Measurements from ENCODE around the gene NFIA.

Gene NFIA

DNA sequence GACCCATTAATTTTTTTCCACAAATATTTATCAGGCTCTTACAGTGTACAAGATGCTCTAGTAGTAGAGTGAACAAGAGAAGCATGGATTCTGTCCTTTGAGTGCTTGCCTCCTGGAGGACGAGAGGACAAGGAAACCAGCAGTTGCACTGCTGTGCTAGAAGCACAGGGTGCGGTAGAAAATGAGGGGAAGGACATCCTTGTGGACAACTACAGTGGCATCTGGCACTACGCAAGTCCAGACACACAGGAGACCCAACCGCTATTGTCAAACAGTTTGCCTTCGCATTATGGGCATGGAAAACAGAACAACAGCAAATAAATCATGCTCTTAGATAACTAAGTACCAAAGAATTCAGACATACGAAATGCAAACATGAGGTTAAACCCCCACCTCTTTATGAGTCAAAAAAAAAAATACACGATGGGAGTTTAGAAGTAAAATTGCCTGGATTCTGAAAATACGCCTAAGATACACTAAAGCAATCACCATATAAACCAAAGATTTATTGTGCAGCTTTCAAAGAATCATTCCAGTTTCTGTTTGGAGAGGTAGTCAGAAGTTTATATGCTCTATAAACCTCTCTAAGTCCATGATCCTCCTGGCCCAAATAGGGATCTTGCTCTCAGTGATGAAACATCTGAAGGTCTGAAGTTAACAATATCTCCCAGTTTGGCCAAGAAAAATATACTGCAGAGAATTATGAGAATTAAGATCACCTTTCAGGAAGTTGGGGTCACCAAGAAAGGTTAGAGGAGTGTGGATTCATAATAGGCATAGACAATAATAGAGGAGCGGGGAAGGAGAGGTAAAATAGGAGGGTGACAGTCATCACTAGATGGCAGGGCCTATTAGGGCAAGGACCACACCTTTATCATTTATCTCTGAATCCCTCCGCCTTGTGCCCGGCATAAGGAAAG lies 307.8 kb downstream of the NFIA start:
- Mint-ChIP-seq H3K27ac (no peak overlapping the region), H3K36me3 (ENCODE audit: insufficient read depth) (peaks cover 3% of the 10 kb centered on the region), H3K4me3 (no peak overlapping the region), H3K9me3 (no peaks in the 10 kb centered on the region), H3K27me3 (no peaks in the 10 kb centered on the region), H3K4me1 (ENCODE audit: low read depth in 2 of 2) (peaks cover 9 to 13% of the 10 kb centered on the region in 2 donors)
- no peak for DNase-seq
- ATAC-seq (replicated peaks) = no peak

DNA sequence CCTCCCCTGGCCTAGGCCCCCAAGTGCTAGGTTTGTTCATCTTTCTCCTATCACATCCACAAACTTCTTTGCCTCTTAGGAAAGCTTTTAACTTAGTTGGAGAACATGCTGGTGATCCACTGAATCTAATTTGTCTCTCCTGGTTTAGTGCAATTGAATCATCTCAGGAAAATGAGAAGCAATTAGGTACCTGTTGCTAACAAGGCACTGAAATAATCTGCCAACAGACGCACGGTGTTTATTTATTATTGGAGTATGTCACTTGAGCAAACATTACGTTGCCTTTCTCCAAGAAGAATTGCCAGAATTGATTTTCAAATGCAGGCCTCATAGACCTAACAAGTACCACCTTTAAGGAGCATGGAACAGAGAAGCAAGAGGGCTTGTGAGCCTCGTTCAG lies 309.4 kb downstream of the NFIA start:
- peaks cover 3% of the 10 kb centered on the region for H3K36me3 Mint-ChIP-seq (ENCODE audit: insufficient read depth)
- H3K4me3 Mint-ChIP-seq = no peak overlapping the region
- H3K9me3 Mint-ChIP-seq = no peaks in the 10 kb centered on the region
- no peaks in the 10 kb centered on the region for H3K27me3 Mint-ChIP-seq
- ATAC-seq (replicated peaks) (no peak), DNase-seq (no peak)
- peaks cover 9 to 13% of the 10 kb centered on the region in 2 donors for H3K4me1 Mint-ChIP-seq (ENCODE audit: low read depth in 2 of 2)
- H3K27ac Mint-ChIP-seq = no peak overlapping the region

DNA sequence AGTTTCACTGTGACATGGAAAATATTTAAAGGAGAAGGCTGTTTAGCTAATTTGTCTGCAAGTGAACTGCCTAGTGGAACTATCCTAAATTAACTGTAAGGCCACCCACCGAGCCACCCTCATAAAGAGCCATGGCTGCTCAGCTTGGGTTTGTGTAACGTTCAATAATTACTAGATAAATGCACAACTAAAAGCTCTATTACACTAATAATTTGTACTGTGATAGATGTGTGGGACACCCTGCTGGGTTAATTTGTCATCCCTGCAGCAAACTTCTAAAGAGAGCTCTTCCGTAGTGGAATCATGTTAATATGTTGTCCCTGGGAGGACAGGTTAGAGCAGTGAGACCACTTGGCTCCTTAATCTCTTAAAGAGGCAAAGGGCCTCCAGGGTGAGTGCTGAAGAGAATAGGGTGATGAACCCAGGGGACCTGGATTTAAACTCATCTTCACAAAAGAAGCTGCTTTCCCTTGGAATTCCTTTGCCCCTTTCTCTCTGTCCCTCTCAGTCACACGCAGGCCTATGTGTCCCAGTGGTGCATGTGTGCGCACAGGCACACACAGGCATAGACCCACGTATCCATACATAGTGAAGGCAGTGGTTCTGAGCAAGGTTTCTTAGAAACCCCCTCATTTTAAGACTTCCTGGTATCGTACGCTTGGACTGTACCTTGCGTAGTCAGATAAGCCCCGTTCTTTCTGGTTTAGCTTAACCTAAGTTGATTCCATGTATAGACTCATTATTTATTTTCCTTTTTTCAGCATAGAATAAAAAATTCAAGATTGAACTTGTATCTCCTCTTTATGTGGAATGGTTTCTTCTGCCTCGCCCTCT lies 310.3 kb downstream of the NFIA start:
- Mint-ChIP-seq H3K4me1 (ENCODE audit: low read depth in 2 of 2) (peaks cover 2 to 4% of the 10 kb centered on the region in 2 donors), H3K27me3 (no peaks in the 10 kb centered on the region), H3K9me3 (no peaks in the 10 kb centered on the region), H3K27ac (no peak overlapping the region), H3K36me3 (ENCODE audit: insufficient read depth) (peaks cover 3% of the 10 kb centered on the region), H3K4me3 (no peak overlapping the region)
- ATAC-seq (replicated peaks) (no peak), DNase-seq (no peak)

DNA sequence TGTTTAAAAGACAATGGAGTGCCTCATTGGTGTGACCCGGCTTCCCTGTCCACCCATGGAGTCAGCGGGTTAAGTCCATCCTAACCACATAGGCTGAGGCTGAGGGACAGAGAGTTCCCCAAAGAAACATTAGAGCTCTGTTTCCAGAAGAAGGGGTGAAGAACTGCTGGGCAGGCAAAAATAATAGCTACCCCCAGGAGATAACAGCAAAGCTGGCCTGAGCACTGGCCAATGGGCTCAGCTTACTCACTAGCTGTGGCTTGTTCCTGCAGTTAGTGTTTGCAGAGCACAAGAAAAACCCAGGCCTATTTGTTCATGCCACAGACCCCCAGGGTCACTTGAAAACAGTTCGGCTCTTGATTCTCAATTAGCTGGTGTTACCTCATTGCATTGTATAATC lies 311.2 kb downstream of the NFIA start:
- H3K4me3 Mint-ChIP-seq = no peak overlapping the region
- H3K36me3 Mint-ChIP-seq (ENCODE audit: insufficient read depth) = peaks cover 3% of the 10 kb centered on the region
- no peaks in the 10 kb centered on the region for H3K27me3 Mint-ChIP-seq
- H3K4me1 Mint-ChIP-seq (ENCODE audit: low read depth in 2 of 2) = no peaks in the 10 kb centered on the region
- H3K27ac Mint-ChIP-seq = no peak overlapping the region
- H3K9me3 Mint-ChIP-seq = no peaks in the 10 kb centered on the region
- no peak for DNase-seq
- no peak for ATAC-seq (replicated peaks)

DNA sequence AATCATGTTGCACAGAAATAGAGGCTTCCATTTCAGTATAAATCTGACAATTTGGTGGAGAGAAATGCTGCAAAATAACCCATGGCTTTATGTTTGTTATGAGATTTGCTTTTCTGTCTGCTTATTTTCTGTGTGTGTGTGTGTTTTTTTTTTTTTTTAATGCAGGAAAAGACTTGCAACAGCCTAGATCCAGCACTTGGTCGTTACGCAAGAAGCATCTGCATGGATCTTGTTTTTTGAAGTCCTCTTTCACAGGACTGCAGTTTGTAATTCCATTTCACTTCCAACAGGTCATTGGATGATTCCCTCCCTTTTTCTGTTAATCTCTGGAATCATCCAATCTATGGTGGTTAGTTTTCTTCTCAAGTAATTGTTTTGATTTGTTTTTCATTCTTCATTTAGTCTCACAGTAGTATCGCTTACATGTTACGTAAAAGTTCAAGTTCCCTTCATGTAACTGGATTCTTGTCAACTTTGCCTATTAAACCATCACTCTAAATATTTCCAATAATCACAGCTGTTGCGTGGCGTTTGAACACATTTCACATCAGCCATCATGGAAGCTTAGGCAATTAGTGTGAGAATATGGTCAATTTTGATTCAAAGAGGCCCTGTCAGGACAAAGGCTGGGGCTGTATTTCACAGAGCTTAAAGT lies 312.9 kb downstream of the NFIA start:
- peaks cover 3% of the 10 kb centered on the region for H3K36me3 Mint-ChIP-seq (ENCODE audit: insufficient read depth)
- H3K27me3 Mint-ChIP-seq = no peaks in the 10 kb centered on the region
- H3K9me3 Mint-ChIP-seq = no peaks in the 10 kb centered on the region
- ATAC-seq (replicated peaks) (no peak), DNase-seq (no peak)
- H3K27ac Mint-ChIP-seq = no peak overlapping the region
- H3K4me3 Mint-ChIP-seq = no peak overlapping the region
- H3K4me1 Mint-ChIP-seq (ENCODE audit: low read depth in 2 of 2) = no peaks in the 10 kb centered on the region

DNA sequence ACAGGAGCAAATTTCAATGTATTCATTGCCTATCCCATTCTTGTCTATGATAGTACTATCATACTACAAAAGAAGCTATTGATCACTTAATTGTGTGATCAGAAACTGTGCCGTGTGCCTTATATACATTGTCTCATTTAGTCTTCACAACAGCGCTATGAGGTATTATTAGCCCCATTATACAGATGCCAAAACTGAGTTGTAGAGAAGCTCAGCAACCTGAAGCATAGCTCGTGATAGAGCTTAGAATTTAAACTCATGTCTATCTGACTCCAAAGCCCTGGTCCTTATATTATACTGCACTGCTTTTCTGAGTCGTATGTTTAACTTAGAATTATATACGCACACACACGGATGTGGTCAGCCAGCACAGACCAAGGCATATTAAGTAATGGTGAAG lies 315.1 kb downstream of the NFIA start:
- H3K36me3 Mint-ChIP-seq (ENCODE audit: insufficient read depth) = no peaks in the 10 kb centered on the region
- H3K27ac Mint-ChIP-seq = no peak overlapping the region
- H3K27me3 Mint-ChIP-seq = no peaks in the 10 kb centered on the region
- H3K4me3 Mint-ChIP-seq = no peak overlapping the region
- DNase-seq (no peak), ATAC-seq (replicated peaks) (no peak)
- no peaks in the 10 kb centered on the region for H3K9me3 Mint-ChIP-seq
- no peaks in the 10 kb centered on the region for H3K4me1 Mint-ChIP-seq (ENCODE audit: low read depth in 2 of 2)

DNA sequence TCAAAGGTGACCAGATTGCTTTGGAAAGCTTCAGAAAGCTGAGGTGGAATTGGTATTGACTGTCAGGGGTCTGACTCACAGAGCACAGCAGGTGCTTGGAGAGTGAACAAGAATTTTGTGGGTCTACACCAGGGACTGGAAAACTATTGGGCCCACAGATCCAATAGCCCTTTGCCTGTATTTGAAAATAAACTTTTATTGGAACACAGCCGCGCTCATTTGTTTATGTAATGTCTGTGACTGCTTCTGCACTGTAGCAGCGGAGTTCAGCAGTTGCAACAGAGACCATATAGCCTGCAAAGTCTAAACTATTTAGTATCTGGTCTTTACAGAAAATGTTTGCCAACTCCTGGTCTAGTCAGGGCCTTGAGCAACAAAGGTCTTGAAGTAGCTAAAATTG lies 315.6 kb downstream of the NFIA start:
- H3K36me3 Mint-ChIP-seq (ENCODE audit: insufficient read depth) = no peaks in the 10 kb centered on the region
- H3K27ac Mint-ChIP-seq = no peak overlapping the region
- no peaks in the 10 kb centered on the region for H3K9me3 Mint-ChIP-seq
- H3K4me1 Mint-ChIP-seq (ENCODE audit: low read depth in 2 of 2) = no peaks in the 10 kb centered on the region
- DNase-seq = no peak
- H3K4me3 Mint-ChIP-seq = no peak overlapping the region
- ATAC-seq (replicated peaks) = no peak
- no peaks in the 10 kb centered on the region for H3K27me3 Mint-ChIP-seq

DNA sequence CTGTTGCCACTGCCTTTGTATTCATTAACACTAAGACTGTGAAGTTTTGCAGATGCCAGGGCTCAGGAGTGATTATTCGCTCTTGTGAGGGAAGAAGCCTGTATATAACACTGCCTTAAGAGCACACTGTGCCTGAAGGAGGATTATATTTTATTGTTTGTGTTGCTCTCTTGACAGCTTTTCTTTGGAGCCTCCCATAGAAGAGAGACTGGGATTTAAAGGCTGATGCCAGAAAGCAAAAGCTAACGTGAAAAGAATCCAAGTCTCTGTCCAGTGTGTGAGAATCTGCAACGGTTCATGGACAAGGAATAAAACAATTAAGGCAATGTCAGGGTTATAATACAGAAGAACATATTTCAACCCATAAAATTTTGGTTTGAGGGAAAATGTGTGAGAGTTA lies 316.8 kb downstream of the NFIA start:
- no peak overlapping the region for H3K27ac Mint-ChIP-seq
- H3K4me1 Mint-ChIP-seq (ENCODE audit: low read depth in 2 of 2) = no peaks in the 10 kb centered on the region
- H3K4me3 Mint-ChIP-seq = no peak overlapping the region
- no peaks in the 10 kb centered on the region for H3K9me3 Mint-ChIP-seq
- H3K36me3 Mint-ChIP-seq (ENCODE audit: insufficient read depth) = no peaks in the 10 kb centered on the region
- ATAC-seq (replicated peaks) (no peak), DNase-seq (no peak)
- H3K27me3 Mint-ChIP-seq = no peaks in the 10 kb centered on the region

DNA sequence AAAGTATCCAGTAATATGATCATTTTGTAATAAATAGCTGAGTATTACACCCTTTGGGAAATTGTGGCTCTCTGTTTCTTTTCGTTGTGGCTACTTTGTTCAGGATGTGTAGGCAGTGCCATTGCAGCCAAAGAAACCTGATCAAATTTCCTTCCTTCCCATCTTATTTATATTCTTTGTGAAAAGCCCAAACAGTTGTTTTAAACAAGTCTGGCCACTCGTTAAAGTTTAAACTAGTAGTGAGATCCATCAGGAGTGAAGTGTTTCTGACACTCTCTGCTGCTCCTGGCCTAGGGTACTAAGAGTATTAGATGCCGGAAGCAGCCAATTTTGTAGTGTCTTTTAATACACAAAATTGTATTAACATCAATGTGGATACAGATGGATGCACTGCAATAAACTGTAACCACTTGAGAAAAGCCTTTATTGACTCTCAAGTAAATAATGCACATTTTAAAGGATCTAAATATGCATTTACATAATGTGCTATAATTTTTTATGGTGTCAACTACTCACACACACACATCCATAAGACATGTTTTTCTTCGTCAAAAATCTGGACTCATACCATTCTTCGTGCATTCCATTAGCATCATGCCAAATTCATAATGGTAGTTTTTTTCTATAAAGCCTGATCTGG lies 317.9 kb downstream of the NFIA start:
- no peak overlapping the region for H3K4me3 Mint-ChIP-seq
- no peaks in the 10 kb centered on the region for H3K27me3 Mint-ChIP-seq
- H3K9me3 Mint-ChIP-seq = no peaks in the 10 kb centered on the region
- no peak overlapping the region for H3K27ac Mint-ChIP-seq
- no peaks in the 10 kb centered on the region for H3K36me3 Mint-ChIP-seq (ENCODE audit: insufficient read depth)
- DNase-seq = no peak
- H3K4me1 Mint-ChIP-seq (ENCODE audit: low read depth in 2 of 2) = no peaks in the 10 kb centered on the region
- no peak for ATAC-seq (replicated peaks)

DNA sequence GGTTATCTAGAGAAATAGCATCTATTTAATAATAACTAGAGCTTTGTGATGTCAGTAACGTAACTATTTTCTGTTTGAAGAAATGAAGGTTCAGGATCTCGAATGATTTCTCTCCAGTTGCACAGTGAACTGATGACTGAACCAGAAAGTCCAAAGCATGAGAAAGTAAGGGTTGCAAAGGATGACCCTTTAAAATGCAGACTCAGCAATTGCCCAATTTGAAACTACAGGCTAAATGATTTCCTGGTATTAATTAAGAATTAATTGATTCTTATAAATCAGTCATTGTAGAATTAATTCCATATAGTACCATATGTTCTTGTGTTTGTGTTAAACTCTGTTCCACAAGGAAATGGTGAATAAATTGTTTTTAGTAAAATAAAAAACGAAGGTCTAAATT lies 318.6 kb downstream of the NFIA start:
- Mint-ChIP-seq H3K36me3 (ENCODE audit: insufficient read depth) (no peaks in the 10 kb centered on the region), H3K4me3 (no peak overlapping the region), H3K4me1 (ENCODE audit: low read depth in 2 of 2) (no peaks in the 10 kb centered on the region), H3K27ac (no peak overlapping the region), H3K9me3 (no peaks in the 10 kb centered on the region), H3K27me3 (no peaks in the 10 kb centered on the region)
- no peak for DNase-seq
- no peak for ATAC-seq (replicated peaks)

DNA sequence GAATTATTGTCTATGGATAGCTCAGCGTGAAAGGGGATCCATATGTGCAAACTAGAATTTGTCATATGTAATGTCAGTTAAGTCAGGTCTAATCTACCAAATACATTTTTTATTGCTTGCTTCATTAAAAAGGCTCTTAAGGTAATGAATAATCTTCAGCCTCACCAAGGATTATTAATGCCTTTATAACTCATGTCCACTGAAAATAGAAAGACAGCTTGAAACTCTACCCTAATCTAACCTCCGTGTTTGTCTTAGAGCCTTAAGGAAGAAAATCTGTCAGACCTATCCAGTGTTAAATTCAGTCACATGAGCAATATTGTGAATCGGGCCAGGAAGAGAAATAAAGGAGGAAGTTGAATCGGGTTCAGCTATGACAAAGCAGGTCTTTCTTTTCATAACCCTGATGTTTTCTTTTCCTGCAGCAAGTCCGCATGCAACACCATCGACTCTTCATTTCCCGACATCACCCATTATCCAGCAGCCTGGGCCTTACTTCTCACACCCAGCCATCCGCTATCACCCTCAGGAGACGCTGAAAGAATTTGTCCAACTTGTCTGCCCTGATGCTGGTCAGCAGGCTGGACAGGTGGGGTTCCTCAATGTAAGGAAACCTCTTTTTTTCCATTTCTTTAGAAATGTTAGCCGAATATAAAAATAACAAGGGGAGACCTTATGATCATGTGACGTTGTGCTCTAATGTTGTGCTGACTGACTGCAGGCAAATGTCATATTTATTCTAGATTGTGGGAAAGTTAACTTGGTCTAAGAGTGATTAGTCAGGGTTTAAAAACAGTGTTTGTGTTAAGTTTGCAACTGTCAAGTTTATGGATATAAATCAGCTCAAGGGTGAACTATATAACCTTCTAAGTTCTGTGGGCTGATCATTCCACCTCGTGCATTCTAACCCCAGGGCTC lies 321.6 kb downstream of the NFIA start:
- no peak overlapping the region for H3K27ac Mint-ChIP-seq
- no peak overlapping the region for H3K4me3 Mint-ChIP-seq
- no peaks in the 10 kb centered on the region for H3K27me3 Mint-ChIP-seq
- H3K9me3 Mint-ChIP-seq = no peaks in the 10 kb centered on the region
- H3K36me3 Mint-ChIP-seq (ENCODE audit: insufficient read depth) = no peaks in the 10 kb centered on the region
- DNase-seq (no peak), ATAC-seq (replicated peaks) (no peak)
- no peaks in the 10 kb centered on the region for H3K4me1 Mint-ChIP-seq (ENCODE audit: low read depth in 2 of 2)

DNA sequence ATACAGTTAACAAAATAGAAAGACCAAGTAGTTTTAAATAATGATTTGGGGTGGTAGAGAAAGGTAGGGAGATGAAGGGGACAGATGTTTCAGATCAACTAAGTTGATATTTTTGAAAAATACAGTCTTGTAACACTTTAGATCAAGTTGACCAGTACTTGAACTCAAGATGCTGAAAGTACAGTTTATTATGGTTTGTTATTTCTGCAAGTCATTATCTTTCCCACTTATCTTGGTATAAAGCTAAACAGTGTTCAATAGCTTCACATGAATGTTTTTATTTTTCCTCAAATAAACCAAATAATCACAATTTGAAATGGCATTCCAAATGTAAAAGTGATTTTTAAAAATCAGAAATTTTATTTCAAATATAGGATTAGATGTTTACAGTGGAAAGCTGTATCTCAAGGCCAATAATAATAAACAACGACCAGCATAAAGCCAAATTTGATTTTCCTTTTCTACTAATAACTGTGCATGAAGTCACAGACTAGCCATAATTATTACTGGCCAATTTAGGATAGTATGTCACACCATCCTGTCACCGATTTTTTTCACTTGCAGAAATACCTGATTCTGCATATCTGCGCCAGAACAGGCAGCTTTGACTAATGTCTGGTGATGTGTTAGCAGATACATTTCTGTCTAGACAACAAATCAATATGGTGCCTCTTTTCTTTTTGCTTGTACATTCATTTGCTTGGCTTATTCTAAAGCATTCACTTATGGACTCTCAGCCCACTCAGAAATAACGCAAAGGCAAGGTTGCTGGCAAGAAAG lies 322.4 kb downstream of the NFIA start:
- H3K4me3 Mint-ChIP-seq = no peak overlapping the region
- ATAC-seq (replicated peaks) = no peak
- H3K27ac Mint-ChIP-seq = no peak overlapping the region
- DNase-seq = no peak
- no peaks in the 10 kb centered on the region for H3K9me3 Mint-ChIP-seq
- H3K4me1 Mint-ChIP-seq (ENCODE audit: low read depth in 2 of 2) = no peaks in the 10 kb centered on the region
- H3K27me3 Mint-ChIP-seq = no peaks in the 10 kb centered on the region
- H3K36me3 Mint-ChIP-seq (ENCODE audit: insufficient read depth) = no peaks in the 10 kb centered on the region
